ENCODE measurements around the gene ZNF215.

DNA sequence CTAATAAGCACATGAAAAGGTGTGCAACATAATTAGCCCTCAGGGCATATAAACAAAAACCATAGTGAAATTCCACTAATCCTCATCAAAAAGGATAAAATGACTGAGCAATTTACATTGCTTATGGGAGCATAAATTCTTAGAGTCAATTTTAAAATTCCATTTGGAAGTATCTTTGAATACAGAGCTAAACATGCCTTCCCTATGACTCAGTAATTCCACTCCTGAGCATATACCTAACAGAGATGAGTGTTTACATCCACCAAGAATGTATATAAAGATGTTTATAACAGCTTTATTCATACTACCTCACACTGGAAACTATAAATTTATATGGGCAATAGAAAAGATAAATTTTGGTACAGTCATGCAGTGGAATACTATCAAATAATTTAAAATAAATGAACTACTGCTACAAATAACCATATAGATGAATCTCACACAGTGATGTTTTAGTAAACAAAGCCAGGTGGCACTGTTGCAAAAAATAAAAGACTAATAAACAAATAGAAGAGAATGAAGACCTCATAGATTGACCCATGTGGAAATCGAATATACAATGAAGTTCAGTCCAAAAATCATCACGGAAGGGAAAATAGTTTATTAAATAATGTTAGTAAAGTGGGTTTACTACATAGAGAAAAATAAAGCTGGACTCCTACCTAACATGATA is 25.8 kb upstream of the ZNF215 start:
- TF ChIP-seq, protein P1, sequence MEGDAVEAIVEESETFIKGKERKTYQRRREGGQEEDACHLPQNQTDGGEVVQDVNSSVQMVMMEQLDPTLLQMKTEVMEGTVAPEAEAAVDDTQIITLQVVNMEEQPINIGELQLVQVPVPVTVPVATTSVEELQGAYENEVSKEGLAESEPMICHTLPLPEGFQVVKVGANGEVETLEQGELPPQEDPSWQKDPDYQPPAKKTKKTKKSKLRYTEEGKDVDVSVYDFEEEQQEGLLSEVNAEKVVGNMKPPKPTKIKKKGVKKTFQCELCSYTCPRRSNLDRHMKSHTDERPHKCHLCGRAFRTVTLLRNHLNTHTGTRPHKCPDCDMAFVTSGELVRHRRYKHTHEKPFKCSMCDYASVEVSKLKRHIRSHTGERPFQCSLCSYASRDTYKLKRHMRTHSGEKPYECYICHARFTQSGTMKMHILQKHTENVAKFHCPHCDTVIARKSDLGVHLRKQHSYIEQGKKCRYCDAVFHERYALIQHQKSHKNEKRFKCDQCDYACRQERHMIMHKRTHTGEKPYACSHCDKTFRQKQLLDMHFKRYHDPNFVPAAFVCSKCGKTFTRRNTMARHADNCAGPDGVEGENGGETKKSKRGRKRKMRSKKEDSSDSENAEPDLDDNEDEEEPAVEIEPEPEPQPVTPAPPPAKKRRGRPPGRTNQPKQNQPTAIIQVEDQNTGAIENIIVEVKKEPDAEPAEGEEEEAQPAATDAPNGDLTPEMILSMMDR (conservative IDR thresholded peaks at IDR 0.05; ENCODE audit: low read depth, low read length) = no peak
- no peak for TF ChIP-seq CHD1 (IDR thresholded peaks at IDR 0.05; ENCODE audit: low read depth, low read length)
- TF ChIP-seq POLR2A (IDR thresholded peaks at IDR 0.05; ENCODE audit: low read depth, low read length) = no peak
- TF ChIP-seq MAFK (IDR thresholded peaks at IDR 0.05; ENCODE audit: low read depth, low read length) = no peak
- TF ChIP-seq RAD21 (IDR thresholded peaks at IDR 0.05; ENCODE audit: low read length) = no peak
- no peak for TF ChIP-seq RFX5 (IDR thresholded peaks at IDR 0.05; ENCODE audit: low read depth, low read length)
- no peak for TF ChIP-seq SMC3 (IDR thresholded peaks at IDR 0.05; ENCODE audit: low read depth, low read length)
- TF ChIP-seq RCOR1 (IDR thresholded peaks at IDR 0.05; ENCODE audit: insufficient replicate concordance, low read length) = no peak

All from IMR-90 (cell line).